ENCODE results near the gene ATRX.
A peak's percentile ranks its signal among the peaks of the same experiment; 100 is the strongest.
"Not testable (repeated sequence)": the region's sequence is repeated elsewhere in the genome, so short reads cannot be mapped to it uniquely, and the experiment has no call there.

ATRX gene, protein sequence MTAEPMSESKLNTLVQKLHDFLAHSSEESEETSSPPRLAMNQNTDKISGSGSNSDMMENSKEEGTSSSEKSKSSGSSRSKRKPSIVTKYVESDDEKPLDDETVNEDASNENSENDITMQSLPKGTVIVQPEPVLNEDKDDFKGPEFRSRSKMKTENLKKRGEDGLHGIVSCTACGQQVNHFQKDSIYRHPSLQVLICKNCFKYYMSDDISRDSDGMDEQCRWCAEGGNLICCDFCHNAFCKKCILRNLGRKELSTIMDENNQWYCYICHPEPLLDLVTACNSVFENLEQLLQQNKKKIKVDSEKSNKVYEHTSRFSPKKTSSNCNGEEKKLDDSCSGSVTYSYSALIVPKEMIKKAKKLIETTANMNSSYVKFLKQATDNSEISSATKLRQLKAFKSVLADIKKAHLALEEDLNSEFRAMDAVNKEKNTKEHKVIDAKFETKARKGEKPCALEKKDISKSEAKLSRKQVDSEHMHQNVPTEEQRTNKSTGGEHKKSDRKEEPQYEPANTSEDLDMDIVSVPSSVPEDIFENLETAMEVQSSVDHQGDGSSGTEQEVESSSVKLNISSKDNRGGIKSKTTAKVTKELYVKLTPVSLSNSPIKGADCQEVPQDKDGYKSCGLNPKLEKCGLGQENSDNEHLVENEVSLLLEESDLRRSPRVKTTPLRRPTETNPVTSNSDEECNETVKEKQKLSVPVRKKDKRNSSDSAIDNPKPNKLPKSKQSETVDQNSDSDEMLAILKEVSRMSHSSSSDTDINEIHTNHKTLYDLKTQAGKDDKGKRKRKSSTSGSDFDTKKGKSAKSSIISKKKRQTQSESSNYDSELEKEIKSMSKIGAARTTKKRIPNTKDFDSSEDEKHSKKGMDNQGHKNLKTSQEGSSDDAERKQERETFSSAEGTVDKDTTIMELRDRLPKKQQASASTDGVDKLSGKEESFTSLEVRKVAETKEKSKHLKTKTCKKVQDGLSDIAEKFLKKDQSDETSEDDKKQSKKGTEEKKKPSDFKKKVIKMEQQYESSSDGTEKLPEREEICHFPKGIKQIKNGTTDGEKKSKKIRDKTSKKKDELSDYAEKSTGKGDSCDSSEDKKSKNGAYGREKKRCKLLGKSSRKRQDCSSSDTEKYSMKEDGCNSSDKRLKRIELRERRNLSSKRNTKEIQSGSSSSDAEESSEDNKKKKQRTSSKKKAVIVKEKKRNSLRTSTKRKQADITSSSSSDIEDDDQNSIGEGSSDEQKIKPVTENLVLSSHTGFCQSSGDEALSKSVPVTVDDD (N-terminal part only)

DNA sequence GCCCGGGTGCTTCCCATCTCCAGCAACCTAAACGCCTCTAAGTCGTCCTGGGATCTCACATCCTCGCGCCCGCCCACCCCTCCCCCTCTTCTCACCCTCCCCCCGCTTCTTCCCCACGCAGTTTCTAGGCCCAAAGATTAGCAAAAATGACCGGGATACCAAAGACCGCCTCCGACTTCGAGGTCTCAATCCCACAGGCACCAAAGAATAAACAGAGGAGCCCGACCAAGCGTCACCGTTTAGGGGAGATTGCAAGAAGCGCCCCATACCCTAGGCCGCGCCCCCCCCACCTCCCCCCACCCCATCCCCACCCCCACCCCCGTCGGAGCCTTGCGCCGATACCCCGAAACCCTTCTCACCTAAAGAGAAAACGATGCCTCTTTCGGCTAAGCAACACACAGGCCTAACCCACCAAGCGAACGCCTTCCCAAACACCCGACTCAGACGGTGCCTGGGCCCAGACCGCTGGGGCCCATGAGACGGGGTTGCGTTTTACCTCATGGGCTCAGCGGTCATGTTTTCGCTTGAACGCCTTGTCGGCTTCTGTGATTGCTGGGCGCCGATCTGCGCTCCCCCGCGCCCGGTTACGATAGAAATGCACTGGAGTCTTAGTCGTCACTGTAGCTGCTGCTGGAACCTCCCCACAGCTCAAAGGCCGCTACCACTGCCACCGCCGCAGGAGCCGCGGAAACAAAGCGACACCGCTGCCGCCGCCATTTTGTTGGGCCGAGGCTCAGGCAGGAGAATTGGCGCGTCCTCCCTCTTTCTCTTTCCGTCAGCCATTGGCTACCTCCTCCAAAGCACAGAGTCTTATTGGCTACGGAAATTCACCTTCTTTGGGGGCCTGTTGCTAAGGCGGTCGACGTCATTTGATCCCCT, at the start of gene ATRX:
Gene ATRX, minus strand, starts transcription at position 731 of the 879 bp plus-strand sequence. Its CDS starts 215 bp downstream, at position 516.
- DNase-seq: peak; percentile 92

DNA sequence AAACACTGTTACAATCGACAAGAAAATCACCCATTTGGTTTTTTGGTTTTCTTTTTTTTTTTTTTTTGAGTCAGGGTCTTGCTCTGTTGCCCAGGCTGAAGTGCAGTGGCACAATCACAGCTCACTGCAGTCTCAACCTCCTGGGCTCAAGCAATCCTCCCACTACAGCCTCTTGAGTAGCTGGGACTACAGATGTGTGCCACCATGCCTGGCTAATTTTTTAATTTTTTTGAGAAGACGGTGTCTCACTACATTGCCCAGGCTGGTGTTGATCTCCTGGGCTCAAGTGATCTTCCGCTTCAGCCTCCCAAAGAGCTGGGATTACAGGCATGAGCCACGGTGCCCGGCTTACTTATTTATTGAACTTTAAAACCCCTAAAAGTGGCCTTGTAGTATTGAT, 45.5 kb upstream of the ATRX start:
- not testable (repeated sequence) for DNase-seq

DNA sequence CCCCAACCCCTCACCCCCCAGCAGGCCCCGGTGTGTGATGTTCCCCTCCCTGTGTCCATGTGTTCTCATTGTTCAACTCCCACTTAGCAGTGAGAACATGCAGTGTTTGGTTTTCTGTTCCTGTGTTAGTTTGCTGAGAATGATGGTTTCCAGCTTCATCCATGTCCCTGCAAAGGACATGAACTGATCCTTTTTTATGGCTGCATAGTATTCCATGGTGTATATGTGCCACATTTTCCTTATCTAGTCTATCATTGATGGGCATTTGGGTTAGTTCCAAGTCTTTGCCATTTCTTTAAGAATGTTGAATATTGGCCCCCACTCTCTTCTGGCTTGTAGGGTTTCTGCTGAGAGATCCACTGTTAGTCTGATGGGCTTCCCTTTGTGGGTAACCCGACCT, 36.0 kb upstream of the ATRX start:
- DNase-seq: not testable (repeated sequence)

DNA sequence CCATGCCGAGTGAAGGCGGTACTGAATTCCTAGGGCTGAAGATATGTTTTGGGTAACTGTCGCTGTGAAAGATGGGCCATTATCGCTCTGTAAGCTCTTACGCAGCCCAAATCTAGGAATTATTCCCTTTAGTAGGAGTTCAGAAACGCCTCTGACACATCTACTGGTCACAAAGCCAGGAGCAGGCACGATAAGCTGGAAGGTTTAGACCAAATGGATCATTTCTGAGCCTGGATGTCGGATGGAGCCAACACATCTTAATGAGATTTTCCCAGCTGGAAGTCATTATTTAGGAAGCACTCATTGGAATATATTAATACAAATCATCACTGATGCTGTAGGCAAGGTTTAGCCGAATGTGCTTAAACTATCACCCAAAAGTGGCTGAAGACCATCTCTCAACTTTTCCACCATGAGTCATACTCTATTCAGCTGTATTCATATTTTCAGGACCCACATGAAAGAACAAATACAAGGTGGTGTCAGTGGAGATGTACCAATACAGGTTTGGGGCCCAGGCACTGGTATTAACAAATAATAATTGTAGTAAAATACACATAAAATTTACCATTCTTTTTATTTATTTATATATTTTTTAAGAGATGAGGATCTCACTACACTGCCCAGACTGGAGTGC, 34.2 kb upstream of the ATRX start:
- no peak for DNase-seq

DNA sequence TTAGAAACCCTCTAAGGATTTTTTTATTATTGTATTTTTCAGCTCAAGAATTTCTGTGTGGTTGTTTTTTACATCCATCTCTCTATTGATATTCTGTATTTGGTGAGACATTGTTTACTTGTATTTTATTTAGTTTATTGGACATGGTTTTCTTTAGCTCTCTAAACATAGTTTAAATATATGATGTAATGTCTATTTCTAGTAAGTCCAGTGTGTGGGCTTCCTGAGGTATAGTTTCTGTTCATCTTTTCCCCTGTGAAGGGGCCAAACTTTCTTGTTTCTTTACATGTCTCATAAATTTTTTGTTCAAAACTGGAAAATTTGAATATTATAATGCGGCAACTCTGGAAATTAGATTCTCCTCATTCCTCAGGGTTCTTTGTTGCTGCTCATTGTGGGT, 28.2 kb upstream of the ATRX start:
- DNase-seq: no peak

DNA sequence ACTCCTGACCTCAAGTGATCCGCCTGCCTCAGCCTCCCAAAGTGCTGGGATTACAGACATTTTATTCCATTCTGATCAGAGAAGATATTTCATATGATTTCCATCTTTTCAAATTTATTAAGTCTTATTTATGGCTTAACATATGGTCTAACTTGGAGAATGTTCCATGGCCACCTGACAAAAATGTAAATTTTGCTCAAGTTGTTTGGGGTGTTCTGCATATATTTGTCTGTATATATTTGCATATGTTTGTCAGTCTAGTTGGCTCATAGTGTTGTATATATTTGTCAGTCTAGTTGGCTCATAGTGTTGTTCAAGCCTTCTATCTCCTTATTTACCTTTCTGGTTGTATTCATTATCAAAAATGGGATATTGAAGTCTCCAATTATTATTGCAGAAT, 16.2 kb upstream of the ATRX start:
- no peak for DNase-seq

DNA sequence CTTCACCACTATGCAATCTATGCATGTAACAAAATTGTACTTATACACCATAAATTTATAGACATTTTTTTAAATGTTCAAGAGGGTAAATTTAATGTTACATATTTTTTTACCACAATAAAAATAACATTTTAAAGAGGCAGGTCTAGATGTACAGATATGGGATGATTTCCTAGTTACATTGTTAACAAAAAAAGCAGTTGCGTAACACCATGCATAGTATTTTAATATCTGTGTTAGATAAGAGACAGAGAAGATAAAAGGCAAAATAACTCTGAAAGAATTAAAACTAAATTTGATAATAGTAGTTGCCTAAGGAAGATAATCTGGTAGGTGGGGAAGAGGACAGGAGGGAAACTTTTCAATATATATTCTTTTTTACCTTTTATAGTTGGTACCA, 9.1 kb upstream of the ATRX start:
- DNase-seq: no peak

DNA sequence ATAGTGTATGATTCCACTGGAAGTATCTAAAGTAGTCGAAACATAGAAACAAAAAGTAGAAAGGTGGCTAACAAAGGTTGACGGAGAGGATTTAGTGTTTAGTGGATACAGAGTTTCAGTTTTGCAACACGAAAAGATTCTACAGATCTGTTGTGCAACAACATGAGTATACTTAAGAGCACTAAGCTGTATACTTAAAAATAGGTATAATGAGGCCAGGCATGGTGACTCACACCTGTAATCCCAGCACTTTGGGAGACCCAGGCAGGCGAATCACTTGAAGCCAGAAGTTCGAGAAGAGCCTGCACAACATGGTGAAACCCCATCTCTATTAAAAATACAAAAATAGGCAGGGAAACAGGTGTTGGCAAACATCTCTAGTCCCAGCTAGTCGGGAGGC, 7.9 kb upstream of the ATRX start:
- DNase-seq: no peak

DNA sequence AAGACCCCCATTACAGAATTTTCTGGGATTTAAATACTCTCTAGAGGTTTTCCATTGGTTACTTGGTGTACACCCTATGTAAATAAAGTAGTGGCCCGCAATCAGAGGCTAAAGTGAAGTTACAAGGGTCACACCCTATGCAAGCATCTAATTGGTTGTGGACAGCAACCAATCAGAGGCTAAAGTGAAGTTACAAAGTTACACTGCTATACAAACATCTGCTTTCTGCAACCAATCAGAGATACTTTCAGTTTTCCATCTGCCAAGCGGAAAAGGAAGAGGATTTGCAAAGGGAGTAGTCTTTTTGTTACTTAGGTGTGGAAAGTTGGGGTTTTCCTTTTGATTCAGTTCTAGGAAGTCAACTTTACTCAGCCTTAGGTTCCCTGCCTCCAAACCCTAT, 2.0 kb upstream of the ATRX start:
- DNase-seq: no peak

DNA sequence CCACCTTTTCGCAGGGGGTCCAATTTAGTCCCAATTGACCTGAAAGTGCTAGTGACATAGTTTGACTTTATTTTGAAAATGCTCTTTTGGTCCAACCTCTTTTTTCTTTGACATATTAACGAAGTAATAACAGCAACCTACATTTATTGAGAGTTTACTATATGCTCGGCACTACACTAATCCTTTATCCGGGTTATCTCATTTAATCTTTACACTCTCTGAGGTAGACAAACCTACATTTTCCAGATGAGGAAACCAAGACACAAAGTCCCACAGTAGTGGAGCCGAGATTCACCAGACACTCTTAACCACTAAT, 307 bp upstream of the ATRX start:
- DNase-seq: no peak

DNA sequence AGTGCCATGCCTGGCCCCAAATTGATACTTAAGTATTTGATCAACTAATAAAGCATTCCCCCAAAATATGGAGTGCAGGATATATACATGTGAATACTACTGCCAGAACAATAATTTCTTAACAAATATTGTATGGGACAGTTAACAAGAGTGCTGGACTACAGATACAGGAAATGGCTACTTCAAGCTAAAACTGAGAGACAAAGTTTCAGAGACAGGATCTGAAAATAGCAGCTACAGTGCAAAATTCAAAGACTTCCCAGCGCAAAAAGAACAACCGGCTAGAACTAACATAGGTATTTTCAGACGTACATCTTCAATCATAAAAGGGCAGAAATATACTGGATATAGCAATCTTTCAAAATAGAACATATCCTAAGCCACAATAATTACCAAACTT, 6.3 kb downstream of the ATRX start:
- no peak for DNase-seq

DNA sequence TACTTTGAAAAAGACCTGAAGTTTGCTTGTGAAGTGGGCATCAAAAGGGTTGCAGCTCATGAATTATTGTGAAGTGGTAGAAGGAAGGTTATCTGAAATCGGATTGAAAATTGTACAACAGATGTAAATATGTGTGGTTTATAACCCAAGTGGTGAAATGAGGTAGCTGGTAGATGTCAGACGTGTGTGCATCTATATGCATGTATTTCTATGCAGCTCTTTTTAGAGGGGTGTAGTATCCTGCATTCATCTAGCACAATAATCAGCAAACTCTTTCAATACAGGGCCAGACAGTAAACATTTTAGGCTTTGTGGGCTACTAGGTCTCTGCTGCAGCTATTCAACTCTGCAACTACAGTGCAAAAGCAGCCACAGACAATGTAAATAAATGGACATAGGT, 9.4 kb downstream of the ATRX start:
- no peak for DNase-seq

DNA sequence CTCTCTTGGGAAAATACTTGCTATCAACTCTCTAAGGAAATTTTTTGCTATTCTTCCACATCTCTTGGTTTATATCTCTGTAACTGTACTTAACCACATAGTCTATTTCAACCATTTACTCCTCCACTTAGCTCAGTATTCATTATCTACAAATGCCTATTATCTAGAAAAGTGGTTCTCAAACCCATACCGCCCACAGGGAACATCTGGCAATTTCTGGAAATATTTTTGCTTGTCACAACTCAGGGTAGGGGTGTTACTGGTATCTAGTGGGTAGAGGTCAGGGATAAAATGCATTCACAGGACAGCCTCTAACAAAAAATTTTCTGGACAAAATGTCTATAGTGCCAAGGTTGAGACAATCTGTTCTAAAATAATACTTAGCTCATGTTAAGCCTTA, 14.4 kb downstream of the ATRX start:
- no peak for DNase-seq

DNA sequence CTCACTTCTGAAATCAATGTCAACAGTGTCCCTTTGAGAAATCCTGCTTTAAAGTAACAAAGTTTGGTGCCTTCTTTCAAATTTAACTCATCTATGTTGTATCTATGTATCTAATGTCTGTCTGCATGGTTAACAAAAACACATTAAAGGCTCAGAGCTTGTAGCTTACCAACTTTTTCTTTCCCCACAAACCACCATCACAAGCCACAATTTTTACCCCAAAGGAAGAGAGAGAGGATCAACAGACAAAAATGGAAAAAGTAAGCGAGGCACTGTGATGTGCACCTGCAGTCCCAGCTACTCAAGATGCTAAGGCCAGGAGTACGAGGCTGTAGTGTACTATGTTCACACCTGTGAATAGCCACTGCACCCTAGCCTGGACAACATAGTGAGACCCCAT, 17.2 kb downstream of the ATRX start:
- no peak for DNase-seq

DNA sequence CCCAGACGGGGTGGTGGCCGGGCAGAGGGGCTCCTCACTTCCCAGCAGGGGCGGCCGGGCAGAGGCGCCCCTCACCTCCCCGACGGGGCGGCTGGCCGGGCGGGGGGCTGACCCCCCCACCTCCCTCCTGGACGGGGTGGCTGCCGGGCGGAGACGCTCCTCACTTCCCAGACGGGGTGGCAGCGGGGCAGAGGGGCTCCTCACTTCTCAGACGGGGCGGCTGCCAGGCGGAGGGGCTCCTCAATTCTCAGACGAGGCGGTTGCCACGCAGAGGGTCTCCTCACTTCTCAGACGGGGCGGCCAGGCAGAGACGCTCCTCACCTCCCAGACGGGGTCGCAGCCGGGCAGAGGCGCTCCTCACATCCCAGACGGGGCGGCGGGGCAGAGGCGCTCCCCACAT, 19.8 kb downstream of the ATRX start:
- DNase-seq: not testable (repeated sequence)

DNA sequence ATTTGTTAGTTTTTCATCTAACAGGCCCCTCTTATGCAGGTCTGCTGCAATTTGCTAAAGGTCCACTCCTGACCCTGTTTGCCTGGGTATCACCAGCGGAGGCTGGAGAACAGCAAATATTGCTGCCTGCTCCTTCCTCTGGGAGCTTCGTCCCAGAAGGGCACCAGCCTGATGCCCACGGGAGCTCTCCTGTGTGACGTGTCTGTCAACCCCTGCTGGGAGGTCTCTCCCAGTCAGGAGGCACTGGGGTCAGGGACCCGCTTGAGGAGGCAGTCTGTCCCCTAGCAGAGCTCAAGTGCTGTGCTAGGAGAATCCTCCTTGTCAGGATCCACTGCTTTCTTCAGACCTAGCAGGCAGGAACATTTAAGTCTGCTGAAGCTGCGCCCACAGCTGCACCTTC, 30.5 kb downstream of the ATRX start:
- no peak for DNase-seq

DNA sequence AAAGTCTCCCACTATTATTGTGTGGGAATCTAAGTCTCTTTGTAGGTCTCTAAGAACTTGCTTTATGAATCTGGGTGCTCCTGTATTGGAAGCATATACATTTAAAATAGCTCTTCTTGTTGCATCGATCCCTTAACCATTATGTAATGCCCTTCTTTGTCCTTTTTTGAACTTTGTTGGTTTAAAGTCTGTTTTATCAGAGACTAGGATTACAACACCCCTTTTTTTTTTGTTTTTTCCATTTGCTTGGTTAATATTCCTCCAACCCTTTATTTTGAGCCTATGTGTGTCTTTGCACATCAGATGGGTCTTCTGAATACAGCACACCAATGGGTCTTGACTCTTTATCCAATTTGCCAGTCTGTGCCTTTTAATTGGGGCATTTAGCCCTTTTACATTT, 32.1 kb downstream of the ATRX start:
- DNase-seq: not testable (repeated sequence)

DNA sequence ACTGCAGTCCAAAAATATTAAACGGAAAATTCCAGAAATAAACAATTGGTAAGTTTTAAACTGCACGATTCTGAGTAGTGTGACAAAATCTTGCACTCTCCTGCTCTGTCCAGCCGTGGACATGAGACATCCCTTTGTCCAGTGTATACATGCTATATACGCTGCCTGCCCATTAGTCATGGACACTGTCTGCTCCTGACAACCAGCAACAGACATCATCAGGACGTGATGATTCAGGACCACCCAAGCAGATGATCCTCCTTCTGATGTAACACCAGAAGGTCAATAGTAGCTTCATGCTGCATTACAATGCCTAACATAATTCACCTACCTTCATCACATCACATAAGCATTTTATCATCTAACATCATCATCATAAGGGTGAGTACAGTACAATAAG, 36.3 kb downstream of the ATRX start:
- DNase-seq: peak; percentile 34

DNA sequence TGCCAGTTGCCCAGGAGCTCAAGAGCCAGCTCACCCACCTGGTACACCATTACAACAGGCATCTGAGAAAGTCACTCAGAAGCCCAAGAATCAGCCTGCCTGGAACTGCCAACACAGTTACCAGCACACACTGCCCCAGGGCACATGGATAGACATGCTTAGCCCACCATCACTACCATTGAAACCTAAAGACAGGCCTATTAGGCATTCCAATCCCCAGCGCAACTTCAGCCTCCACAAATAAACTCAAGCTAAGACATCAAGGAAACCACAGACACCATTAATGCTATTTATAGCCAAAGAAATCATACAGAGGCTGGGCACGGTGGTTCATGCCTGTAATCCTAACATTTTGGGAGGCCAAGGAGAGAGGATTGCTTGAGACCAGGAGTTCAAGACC, 42.3 kb downstream of the ATRX start:
- no peak for DNase-seq

DNA sequence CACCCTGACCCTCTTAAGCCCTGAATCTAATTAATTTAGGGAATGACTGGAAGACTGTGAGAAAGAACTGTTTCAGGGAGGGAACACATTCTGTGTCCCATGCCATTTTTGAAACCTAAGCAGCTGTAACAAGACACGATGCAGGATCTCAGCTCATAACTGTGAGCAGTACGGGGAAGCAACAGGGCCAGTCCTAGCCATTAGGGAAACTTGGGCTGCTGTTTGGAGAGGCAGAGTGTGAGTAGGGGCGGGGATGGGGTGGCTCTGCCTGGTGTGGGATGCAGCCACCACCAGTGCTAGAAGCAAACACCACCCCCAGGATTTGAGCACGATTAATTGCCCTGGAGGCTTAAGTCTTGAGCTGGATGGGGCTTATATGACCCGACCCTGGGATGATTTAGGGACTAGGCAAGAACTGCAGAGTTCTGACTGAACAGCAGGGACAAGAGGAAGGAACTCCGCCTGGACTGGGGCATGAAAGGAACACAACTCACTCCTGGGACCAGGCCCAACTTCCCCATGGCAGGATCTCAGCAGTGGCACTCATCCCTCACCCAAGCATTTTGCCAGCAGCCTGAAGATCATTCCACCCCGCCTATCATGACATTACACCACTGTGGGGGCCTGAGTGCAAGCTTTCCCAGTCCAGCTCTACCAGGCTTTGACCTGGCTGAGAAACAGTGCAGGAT, 43.1 kb downstream of the ATRX start:
- no peak for DNase-seq

DNA sequence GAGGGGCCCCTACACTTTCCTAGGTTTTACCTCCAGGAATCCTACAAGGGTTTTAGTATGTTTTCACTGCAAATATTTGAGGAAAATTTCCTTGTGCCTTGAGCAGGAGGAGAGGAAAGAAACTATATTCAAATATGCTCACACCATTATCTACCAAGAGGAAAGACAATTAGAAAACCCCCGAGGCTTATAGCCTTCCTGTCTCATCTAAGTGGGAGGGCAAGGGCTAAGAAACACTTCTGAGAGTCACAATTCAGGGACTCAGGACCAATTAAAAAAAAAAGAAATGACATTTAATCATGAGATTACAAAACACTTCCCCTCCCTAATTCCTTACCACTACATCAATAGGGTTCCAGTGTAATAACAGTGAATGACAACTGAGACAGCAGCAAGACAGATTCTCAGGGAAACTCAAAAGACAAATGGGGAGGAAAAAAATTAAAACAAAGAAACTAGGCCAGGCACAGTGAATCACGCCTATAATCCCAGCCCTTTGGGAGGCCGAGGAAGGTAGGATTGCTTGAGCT, 45.6 kb downstream of the ATRX start:
- DNase-seq: peak; percentile 1

Data from eye (tissue), 1 donor.